ENCODE measurements around the gene TANGO6. TPM values are rescaled to one million over a fixed set of nuclear protein-coding genes. Genes with fewer than 3 reads are reported as not detected.

The TANGO6 gene
- total and polyA plus RNA-seq, 10 of the 15 experiments (the other 5 are each of a cell fraction or from before 2014, with no cell fraction given) = 1.1 to 20.6 (median 11.0) TPM

DNA sequence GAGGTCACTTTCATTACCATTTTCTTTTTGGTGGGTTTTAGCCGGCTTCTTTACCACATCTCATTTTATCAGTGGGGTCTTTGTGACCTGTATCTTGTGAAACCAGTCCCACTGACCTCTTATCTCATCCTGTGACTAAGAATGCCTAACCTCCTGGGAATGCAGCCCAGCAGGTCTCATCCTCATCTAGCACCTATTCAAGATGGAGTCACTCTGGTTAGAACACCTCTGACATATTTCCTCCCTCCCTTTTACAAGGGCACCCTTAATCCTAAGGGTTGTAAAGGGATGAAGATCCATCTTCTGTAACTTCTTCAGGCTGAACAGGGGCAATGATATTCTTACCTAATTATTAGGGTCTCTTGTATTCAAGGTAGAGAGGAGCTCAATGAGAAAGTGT, 154.2 kb downstream of the TANGO6 start:
- H3K27ac ChIP-seq (ENCODE audit: control insufficient read depth, insufficient read depth) = no peak overlapping the region
- TF ChIP-seq POU2F2 (IDR thresholded peaks at IDR 0.05; ENCODE audit: borderline replicate concordance, low read depth, low read length) (no peak), SIN3A (IDR thresholded peaks at IDR 0.05; ENCODE audit: low read depth, low read length) (no peak), REST (IDR thresholded peaks at IDR 0.05; ENCODE audit: low read depth, low read length) (no peak), FOXM1 (IDR thresholded peaks at IDR 0.05; ENCODE audit: low read depth, low read length) (no peak), STAT3 (IDR thresholded peaks at IDR 0.05; ENCODE audit: low read depth, low read length) (no peak), ZBTB33 (IDR thresholded peaks at IDR 0.05) (no peak), TCF3 (IDR thresholded peaks at IDR 0.05; ENCODE audit: borderline replicate concordance, insufficient read depth, low read depth, low read length) (no peak), SUZ12 (IDR thresholded peaks at IDR 0.05; ENCODE audit: unreplicated experiment) (no peak), RELA (IDR thresholded peaks at IDR 0.05; ENCODE audit: borderline replicate concordance, partially characterized antibody) (no peak), KLF5 (IDR thresholded peaks at IDR 0.05; ENCODE audit: partially characterized antibody) (no peak)
- TF ChIP-seq, protein P1, sequence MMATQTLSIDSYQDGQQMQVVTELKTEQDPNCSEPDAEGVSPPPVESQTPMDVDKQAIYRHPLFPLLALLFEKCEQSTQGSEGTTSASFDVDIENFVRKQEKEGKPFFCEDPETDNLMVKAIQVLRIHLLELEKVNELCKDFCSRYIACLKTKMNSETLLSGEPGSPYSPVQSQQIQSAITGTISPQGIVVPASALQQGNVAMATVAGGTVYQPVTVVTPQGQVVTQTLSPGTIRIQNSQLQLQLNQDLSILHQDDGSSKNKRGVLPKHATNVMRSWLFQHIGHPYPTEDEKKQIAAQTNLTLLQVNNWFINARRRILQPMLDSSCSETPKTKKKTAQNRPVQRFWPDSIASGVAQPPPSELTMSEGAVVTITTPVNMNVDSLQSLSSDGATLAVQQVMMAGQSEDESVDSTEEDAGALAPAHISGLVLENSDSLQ (IDR thresholded peaks at IDR 0.05) = no peak
- TF ChIP-seq, protein P2, sequence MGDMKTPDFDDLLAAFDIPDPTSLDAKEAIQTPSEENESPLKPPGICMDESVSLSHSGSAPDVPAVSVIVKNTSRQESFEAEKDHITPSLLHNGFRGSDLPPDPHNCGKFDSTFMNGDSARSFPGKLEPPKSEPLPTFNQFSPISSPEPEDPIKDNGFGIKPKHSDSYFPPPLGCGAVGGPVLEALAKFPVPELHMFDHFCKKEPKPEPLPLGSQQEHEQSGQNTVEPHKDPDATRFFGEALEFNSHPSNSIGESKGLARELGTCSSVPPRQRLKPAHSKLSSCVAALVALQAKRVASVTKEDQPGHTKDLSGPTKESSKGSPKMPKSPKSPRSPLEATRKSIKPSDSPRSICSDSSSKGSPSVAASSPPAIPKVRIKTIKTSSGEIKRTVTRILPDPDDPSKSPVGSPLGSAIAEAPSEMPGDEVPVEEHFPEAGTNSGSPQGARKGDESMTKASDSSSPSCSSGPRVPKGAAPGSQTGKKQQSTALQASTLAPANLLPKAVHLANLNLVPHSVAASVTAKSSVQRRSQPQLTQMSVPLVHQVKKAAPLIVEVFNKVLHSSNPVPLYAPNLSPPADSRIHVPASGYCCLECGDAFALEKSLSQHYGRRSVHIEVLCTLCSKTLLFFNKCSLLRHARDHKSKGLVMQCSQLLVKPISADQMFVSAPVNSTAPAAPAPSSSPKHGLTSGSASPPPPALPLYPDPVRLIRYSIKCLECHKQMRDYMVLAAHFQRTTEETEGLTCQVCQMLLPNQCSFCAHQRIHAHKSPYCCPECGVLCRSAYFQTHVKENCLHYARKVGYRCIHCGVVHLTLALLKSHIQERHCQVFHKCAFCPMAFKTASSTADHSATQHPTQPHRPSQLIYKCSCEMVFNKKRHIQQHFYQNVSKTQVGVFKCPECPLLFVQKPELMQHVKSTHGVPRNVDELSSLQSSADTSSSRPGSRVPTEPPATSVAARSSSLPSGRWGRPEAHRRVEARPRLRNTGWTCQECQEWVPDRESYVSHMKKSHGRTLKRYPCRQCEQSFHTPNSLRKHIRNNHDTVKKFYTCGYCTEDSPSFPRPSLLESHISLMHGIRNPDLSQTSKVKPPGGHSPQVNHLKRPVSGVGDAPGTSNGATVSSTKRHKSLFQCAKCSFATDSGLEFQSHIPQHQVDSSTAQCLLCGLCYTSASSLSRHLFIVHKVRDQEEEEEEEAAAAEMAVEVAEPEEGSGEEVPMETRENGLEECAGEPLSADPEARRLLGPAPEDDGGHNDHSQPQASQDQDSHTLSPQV (IDR thresholded peaks at IDR 0.05) = no peak
- H3K9ac ChIP-seq (ENCODE audit: control insufficient read depth, insufficient read depth, low read length) = no peak overlapping the region
- no peak overlapping the region for H3K4me2 ChIP-seq (ENCODE audit: control insufficient read depth, insufficient read depth)
- FAIRE-seq (no peak), ATAC-seq (no peak), DNase-seq (ENCODE audit: low read depth, low spot score) (no peak)
- CTCF ChIA-PET = interaction anchor here (1.7 kb wide), 1 partner anchor 14 kb away, joined by 3 read pairs; no protein-coding TSS in a partner anchor
- H3K4me1 ChIP-seq (ENCODE audit: control insufficient read depth, insufficient read depth, low read length) = no peaks in the 10 kb centered on the region
- H3K79me2 ChIP-seq (ENCODE audit: control insufficient read depth, insufficient read depth, low read length) = no peaks in the 10 kb centered on the region
- H3K36me3 ChIP-seq (ENCODE audit: control insufficient read depth in 2 of 2, insufficient read depth in 2 of 2, low read length in 1 of 2) = no peaks in the 10 kb centered on the region
- no TSS peak for BruUV-seq (replicated peaks)
- H2AFZ ChIP-seq (ENCODE audit: control insufficient read depth, low read depth, low read length) = no peak overlapping the region
- H4K20me1 ChIP-seq (ENCODE audit: control insufficient read depth, insufficient read depth) = no peaks in the 10 kb centered on the region
- no peaks in the 10 kb centered on the region for H3K27me3 ChIP-seq (replicated peaks in 1 of 2; ENCODE audit: control insufficient read depth in 2 of 2, insufficient read depth in 2 of 2, low read length in 1 of 2)
- H3K9me3 ChIP-seq (replicated peaks; ENCODE audit: control insufficient read depth, insufficient read depth, low read length) = no peaks in the 10 kb centered on the region; the same call in 2 of the 3 replicates
- in situ Hi-C loops (cut with MboI) (no loop called here), intact Hi-C loops (cut with micrococcal nuclease; ENCODE audit: unreplicated experiment) (no loop called here)
- RAD21 ChIA-PET (ENCODE audit: unreplicated experiment) = no interaction called here
- POLR2A ChIA-PET = no interaction called here
- H3K4me3 ChIP-seq = no peak overlapping the region
- WGBS (ENCODE audit: insufficient coverage, insufficient replicate concordance, low lambda C conversion rate, missing lambda C conversion rate) = 100% methylated on average over 1 of the region's 1 CpG
- SMC1A ChIA-PET (ENCODE audit: uncharacterized antibody, unreplicated experiment) = no interaction called here
